ENCODE data around the gene CCDC7.
"Not testable (repeated sequence)": the region's sequence is repeated elsewhere in the genome, so short reads cannot be mapped to it uniquely, and the experiment has no call there.

CCDC7 gene

GRCh38 chr10:32684291-32684690 lies 238.4 kb downstream of the CCDC7 start:
- in situ Hi-C loops (cut with MboI; ENCODE audit: low sequenced_read_pairs, unreplicated experiment) = no loop called here

GRCh38 chr10:32687116-32687515 lies 241.2 kb downstream of the CCDC7 start:
- no peak for TF ChIP-seq CTCF (IDR thresholded peaks at IDR 0.05; ENCODE audit: borderline replicate concordance, control extremely low read depth, extremely low read depth, insufficient read depth, missing control alignments)
- in situ Hi-C loops (cut with MboI; ENCODE audit: low sequenced_read_pairs, unreplicated experiment) = no loop called here
- DNase-seq (ENCODE audit: low spot score) = no peak

More at GRCh38 chr10:32684291-32684690, 238.4 kb downstream of the CCDC7 start:
- TF ChIP-seq CTCF (IDR thresholded peaks at IDR 0.05; ENCODE audit: borderline replicate concordance, control extremely low read depth, extremely low read depth, insufficient read depth, missing control alignments) = no peak
- DNase-seq (ENCODE audit: low spot score) = no peak

GRCh38 chr10:32687546-32687945 lies 241.6 kb downstream of the CCDC7 start:
- no peak for TF ChIP-seq CTCF (IDR thresholded peaks at IDR 0.05; ENCODE audit: borderline replicate concordance, control extremely low read depth, extremely low read depth, insufficient read depth, missing control alignments)
- in situ Hi-C loops (cut with MboI; ENCODE audit: low sequenced_read_pairs, unreplicated experiment) = no loop called here
- DNase-seq (ENCODE audit: low spot score) = no peak

GRCh38 chr10:32692174-32692573 lies 246.2 kb downstream of the CCDC7 start:
- TF ChIP-seq CTCF (IDR thresholded peaks at IDR 0.05; ENCODE audit: borderline replicate concordance, control extremely low read depth, extremely low read depth, insufficient read depth, missing control alignments) = no peak
- no peak for DNase-seq (ENCODE audit: low spot score)
- in situ Hi-C loops (cut with MboI; ENCODE audit: low sequenced_read_pairs, unreplicated experiment) = no loop called here

GRCh38 chr10:32693441-32693979 lies 247.6 kb downstream of the CCDC7 start:
- in situ Hi-C loops (cut with MboI; ENCODE audit: low sequenced_read_pairs, unreplicated experiment) = no loop called here
- no peak for DNase-seq (ENCODE audit: low spot score)
- TF ChIP-seq CTCF (IDR thresholded peaks at IDR 0.05; ENCODE audit: borderline replicate concordance, control extremely low read depth, extremely low read depth, insufficient read depth, missing control alignments) = no peak

- in situ Hi-C loops (cut with MboI; ENCODE audit: low sequenced_read_pairs, unreplicated experiment); DNase-seq (ENCODE audit: low spot score): not testable (repeated sequence)
These were observed 253.7 kb downstream of the CCDC7 start for GRCh38 chr10:32699683-32700082.

GRCh38 chr10:32713560-32713959 lies 267.6 kb downstream of the CCDC7 start:
- TF ChIP-seq CTCF (IDR thresholded peaks at IDR 0.05; ENCODE audit: borderline replicate concordance, control extremely low read depth, extremely low read depth, insufficient read depth, missing control alignments) = no peak
- in situ Hi-C loops (cut with MboI; ENCODE audit: low sequenced_read_pairs, unreplicated experiment) = no loop called here
- no peak for DNase-seq (ENCODE audit: low spot score)
